AG08396 (cell line): ENCODE data around the gene RGS13.
A peak's percentile ranks its signal among the peaks of the same experiment; 100 is the strongest.
"Not testable (repeated sequence)": the region's sequence is repeated elsewhere in the genome, so short reads cannot be mapped to it uniquely, and the experiment has no call there.

Experiments used
- DNase-seq: peaks from one replicate; pipeline ENCODE4 v3.0.0; 2012; ENCODE audit warnings: low spot score, mixed read lengths

The RGS13 gene

DNA sequence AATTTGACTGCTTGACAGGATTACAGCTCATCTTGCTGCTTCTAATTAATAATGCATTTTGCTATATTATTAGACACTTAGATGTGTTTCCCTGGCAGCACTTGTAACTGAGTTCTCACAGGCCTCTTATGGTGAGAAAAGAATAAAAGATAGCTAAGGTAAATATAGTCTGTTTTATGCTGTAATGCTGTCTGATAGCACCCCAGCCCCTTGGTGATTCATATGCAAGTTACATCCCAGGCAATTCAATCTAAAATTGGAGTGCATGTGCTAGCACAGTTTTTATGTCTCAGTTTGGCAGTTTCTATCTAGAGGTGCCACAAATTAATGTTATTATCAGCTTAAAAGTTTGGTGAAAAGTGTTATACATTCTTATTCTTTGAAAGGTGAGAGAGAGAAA is 42.2 kb downstream of the RGS13 start:
- DNase-seq, result no peak

DNA sequence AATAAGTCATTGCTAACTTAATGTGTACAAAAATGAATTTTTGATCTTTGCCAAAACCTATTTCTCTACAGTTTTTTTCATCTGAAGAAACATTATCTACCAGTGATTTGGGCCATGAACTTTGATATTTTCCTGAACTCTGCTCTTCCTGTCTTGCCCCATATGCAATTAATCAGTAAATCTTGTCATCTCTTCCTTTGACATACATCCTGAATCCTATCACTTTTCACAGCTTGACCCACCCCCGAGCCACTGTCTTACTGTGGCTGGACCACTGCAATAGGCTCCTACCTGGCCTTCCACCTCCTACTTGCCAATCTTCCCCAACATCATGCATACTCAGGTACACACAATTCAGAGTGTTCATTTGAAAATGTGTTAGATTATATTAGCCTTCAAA is 46.4 kb downstream of the RGS13 start:
- DNase-seq, result no peak

DNA sequence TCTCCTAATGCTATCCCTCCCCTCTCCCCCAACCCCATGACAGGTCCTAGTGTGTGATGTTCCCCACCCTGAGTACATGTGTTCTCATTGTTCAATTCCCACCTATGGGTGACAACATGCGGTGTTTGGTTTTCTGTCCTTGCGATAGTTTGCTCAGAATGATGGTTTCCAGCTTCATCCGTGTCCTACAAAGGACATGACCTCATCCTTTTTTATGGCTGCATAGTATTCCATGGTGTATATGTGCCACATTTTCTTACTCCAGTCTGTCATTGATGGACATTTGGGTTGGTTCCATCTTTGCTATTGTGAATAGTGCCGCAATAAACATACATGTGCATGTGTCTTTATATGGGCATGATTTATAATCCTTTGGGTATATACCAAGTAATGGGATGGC is 47.1 kb downstream of the RGS13 start:
- DNase-seq, result not testable (repeated sequence)

DNA sequence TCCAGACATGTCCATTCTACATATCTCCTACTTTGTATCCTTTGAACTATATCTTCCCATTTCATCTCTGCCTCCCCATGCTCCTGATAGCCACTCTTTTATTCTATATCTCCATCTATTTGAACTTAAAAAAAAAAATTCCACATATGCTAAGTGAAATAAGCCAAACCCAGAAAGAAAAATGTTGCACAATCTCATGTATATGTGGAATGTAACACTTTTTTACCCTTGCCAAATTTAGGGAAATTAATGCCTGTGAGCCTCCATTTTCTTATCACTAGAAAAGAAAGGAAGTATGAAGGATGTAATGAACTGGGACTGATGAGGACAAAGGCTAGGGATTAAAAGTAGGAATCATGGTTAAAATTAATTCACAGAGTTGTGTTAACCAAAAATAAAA is 53.5 kb downstream of the RGS13 start:
- DNase-seq, result no peak

DNA sequence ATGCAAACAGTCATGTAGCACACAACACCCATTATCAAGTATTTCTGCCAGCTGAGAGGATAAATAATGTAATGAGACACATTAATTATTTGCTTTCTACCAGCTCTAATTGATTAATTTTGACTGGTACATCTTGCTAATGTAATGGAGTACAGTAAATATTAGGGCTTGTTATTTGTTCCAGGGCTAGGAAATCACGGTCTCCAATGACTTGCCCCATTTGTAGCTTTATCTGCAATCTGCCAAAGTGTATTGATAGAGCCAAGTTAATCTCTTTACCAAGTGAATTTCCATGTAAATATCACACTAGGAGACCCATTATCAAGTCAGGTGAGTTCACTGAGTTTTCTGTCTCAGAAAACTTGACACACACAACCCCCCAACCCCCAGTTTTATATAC is 55.1 kb downstream of the RGS13 start:
- no peak for DNase-seq

DNA sequence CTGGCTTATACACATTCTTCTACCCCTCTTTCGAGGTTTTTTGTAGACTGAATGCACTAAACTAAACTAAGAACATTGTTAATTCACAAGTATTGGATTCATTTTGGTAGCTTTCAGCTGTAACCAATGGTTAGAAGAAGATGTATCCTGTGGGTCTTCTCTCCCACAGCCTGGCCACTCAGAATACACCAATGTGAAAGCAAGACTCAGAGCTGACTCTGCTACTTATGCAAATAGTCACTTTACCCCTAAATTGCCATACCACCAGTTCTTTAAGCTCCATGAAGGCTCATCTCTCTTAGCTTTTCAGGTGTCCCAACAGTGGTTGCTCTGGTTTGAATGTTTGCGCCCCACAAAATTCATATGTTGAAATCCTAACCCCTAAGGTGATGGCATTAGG is 60.1 kb downstream of the RGS13 start:
- DNase-seq, result no peak

DNA sequence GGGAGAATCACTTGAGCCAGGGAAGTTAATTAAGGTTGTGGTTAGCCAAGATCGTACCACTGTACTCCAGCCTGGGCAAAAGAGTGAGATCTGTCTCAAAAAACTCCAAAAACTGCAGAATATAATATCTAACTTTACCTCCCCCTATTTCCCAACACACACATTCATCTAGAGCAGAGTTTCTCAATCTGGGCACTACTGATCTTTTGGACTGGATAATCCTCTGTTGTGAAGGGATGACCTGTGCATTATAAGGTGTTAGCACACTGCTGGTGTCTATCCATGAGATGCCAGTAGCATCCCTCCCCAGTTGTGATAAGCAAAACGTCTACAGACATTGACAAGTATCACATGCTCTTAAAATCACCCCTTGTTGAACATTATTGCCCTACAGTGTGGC is 61.8 kb downstream of the RGS13 start:
- DNase-seq, result no peak

DNA sequence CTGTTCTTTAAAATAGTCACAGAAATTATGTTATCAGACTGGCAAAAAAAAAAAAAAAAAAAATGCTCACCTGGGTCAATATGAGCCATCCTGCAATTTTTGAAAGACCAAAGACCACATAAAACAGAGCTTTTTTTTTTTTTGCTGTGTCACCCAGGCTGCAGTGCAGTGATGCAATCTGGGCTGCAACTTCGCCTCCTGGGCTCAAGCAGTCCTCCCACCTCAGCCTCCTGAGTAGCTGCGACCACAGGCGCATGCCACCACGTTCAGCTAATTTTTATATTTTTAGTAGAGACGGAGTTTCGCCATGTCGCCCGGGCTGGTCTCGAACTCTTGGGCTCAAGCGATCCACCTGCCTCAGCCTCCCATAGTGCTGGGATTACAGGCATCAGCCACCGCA is 62.8 kb downstream of the RGS13 start:
- no peak for DNase-seq

DNA sequence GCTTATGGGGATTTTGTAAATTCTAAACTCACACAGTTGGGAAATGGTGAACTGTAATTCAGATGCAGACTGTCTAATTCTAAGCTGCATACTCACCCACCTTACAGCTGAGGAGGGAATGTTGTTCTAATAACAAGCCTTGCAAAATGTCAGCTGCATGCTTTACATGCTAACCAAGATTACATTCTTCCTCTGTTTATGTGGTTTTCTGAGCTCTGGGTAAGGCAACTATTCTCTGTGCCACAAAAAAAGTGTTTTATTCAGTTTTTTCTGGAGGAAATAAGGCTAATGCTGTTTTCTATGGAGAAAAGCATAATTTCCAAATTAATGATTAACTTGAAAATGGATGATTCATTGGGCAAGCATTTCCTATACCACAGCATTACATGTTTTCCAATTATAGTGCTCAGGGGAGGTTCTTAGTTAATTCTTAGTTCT is 64.9 kb downstream of the RGS13 start:
- peak; percentile 69 for DNase-seq

DNA sequence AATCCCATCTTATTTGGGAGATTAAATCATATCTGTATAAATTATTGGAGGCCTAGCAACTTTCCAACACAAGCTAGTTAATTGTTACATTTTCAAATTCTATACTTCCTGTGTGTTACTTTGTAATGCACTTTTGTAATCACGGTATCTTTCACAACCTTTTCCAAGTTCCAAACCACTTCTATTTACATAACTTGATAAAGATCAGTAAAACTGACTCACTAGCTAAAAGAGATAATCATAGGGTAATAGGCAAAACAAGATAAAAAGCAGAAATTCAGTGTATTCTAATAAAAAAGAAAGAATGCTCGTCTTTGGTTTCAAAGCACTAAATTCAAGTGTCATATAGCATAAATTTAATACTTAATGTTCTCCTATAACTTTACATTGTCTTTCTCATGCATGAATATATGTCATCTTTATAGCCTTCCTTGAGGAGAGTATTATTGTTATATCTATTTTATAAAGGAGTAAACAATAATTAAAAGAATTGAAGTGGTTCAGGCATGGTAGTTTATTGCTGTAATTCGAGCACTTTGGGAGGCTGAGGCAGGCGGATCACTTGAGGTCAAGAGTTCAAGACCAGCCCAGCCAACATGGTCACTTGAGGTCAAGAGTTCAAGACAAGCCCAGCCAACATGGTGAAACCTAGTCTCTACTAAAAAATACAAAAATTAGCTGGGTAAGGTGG is 66.4 kb downstream of the RGS13 start:
- peak; percentile 14 for DNase-seq

DNA sequence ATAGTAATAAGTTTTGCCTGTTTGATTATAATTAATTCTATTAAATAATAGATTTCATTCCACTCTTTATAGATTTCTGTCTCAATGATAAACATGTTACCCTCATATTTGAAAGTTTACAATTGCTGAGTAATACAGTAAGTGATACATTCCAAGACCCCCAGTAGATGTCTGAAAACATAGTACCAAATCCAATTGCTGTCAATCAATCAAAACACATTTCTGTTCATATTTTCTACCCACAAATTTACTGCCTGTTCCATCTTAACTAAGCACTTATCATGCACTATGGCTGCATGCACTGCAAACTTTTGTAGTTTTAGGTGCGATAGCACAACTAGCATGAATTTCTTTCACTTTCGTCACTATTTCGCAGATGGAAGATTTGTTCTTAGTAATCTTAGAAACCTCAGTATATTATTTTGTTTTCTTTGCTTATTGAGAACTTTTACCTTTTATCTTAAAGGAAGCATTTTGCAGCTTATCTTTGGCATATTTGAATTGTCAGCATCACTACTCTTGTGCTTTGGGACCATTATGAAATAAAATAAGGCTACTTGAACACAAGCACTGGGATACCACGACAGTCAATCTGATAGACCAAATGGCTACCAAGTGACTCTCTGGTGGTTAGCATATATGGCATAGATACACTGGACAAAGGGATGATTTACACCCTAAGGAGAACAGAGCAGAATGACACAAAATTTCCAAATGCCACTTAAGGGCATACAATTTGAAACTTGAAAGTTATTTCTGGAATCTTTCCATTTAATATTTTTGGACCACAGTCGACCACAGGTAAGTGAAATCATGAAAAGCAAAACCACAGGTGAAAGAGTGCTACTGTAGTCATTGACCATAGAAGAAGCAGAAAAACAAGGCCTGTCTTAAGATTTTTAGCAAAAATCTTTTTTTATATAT is 67.6 kb downstream of the RGS13 start:
- DNase-seq, result no peak

DNA sequence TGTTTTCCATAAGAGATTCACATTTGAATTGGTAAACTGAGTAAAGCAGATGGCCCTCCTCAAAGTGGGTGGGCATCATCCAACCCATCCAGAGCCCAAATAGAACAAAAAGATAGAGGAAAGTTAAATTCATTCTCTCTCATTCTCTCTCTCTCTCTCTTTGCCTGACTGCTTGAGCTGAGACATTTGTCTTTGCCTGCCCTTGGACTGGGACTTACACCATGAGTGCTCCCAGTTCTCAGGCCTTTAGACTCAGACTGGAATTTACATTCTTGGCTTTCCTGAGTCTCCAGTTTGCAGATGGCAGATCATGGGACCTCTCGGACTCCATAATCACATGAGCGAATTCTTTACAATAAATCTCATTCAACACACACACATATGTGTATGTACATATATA is 69.6 kb downstream of the RGS13 start:
- DNase-seq, result no peak

DNA sequence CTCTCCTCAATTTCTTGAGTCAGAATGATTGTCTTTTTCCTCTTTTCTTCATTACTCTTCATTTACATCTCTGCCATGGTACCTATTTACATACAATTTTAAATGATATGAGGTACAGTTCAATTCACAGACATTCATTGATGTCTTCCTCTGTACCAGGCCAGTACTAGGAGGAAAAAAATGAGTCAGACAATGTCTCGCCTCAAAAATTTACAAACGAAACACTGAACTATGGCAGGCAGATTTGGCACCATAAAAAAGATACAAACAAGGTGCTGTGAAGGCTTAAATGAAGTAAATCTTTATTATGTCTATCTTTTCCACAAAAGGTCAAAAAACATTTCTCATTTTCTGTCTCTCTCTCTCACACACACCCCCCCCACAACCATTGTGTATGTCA is 71.0 kb downstream of the RGS13 start:
- DNase-seq, result no peak

DNA sequence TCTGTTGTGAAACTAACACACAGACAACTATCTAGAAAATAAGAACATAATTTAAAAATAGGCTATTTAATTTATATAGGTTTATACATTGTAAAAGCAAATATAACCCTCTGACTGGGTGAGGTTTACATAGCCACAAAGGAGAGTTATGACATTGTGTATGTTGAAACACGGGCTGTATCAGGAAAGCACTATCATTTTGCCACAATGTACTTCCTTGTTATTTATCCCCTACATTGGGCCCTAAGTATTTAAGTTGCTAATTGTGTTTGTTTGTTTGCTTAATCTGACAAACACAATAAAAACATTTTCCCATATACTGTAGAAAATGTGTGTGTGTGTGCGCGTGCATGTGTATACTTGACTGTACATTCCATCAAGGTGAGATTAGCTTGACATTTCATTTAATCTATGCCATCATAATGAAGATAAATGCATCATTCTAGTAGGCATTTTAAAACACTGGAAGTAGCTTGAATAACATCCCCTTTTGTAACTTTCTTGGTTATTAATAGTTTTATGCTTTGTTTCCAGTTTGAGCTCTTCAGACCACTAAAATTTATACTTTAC is 72.1 kb downstream of the RGS13 start:
- DNase-seq, result no peak

DNA sequence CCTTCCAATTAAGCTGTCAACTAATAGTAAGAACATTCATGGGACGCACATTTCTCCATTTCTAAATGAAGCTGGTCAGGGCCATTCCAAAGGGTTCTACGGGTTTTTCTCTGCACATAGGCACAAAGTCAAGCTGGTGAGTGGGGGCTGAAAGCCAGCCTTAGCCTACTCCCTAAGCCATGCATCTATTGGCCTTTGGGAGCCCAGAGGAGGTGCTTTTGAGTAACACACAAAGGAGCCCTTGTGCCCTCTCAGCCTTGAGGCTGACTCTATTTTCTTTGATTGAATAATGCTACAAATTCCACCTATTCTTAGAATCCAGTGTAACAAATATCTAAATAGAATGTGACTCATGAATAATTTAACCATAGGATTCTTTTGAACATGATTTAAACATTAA is 73.6 kb downstream of the RGS13 start:
- DNase-seq, result peak; percentile 13
